ENCODE results near the gene SFT2D1. TPM values are rescaled to one million over a fixed set of nuclear protein-coding genes. Genes with fewer than 3 reads are reported as not detected.

SFT2D1 gene
- polyA plus RNA-seq (2013) = 65.4 and 66.9 TPM in 2 replicates

- Histone ChIP-seq H3K9me3 (ENCODE audit: insufficient read depth, low read depth, low read length) (peaks cover 2% of the 10 kb centered on the region), H3K79me2 (ENCODE audit: control insufficient read depth, insufficient read depth, low read length, poor library complexity) (peaks cover 27% of the 10 kb centered on the region), H3K23ac (ENCODE audit: low read length) (no peak within 1 kb of the TSS), H3K36me3 (ENCODE audit: control insufficient read depth in 1 of 2, insufficient read depth in 2 of 2, low read length in 2 of 2) (peaks cover 4 to 6% of the 10 kb centered on the region in 2 experiments), H3K14ac (ENCODE audit: low read length) (peak within 1 kb of the TSS; percentile 100), H3K79me1 (ENCODE audit: low read length) (peaks cover 19% of the 10 kb centered on the region), H3K18ac (ENCODE audit: low read length) (peak within 1 kb of the TSS; percentile 100), H4K12ac (ENCODE audit: low read depth, low read length) (peak within 1 kb of the TSS; percentile 89), H2BK12ac (ENCODE audit: low read length) (peak within 1 kb of the TSS; percentile 32), H3K4me3 (ENCODE audit: low read depth, low read length) (peak within 1 kb of the TSS; percentile 98), H4K8ac (ENCODE audit: low read depth, low read length) (peak within 1 kb of the TSS; percentile 100), H3K27ac (ENCODE audit: low read depth, low read length) (peak within 1 kb of the TSS; percentile 96), H3K27me3 (ENCODE audit: insufficient read depth, low read length) (no peaks in the 10 kb centered on the region), H2BK120ac (ENCODE audit: insufficient read depth, low read length, poor library complexity) (peak within 1 kb of the TSS; percentile 99), H2BK5ac (ENCODE audit: low read depth, low read length, poor library complexity) (peak within 1 kb of the TSS; percentile 95), H2AK5ac (ENCODE audit: low read length) (peak within 1 kb of the TSS; percentile 94), H3K9ac (ENCODE audit: low read length) (peak within 1 kb of the TSS; percentile 94), H2AFZ (ENCODE audit: insufficient read depth, low read length, poor library complexity) (peak within 1 kb of the TSS; percentile 98), H3K4me1 (ENCODE audit: control insufficient read depth in 1 of 2, insufficient read depth in 2 of 2, low read length in 2 of 2) (peaks cover 3 to 14% of the 10 kb centered on the region in 2 experiments), H4K91ac (ENCODE audit: low read depth, low read length) (peak within 1 kb of the TSS; percentile 98), H3K4me2 (ENCODE audit: low read length) (peak within 1 kb of the TSS; percentile 63), H3K4ac (ENCODE audit: low read depth, low read length) (peak within 1 kb of the TSS; percentile 99)
- peak; percentile 70 to 73 for DNase-seq
- no CpG with 5 or more reads among the region's 73 CpGs for WGBS (ENCODE audit: extremely low coverage, insufficient coverage, insufficient read length)
Measured at GRCh38 chr6:166342349-166343149, at the start of gene SFT2D1. Gene SFT2D1, minus strand, starts transcription at chr6:166342545. Its CDS starts 64 bp downstream, at chr6:166342481.

GRCh38 chr6:166389119-166389518 lies 46.8 kb upstream of the SFT2D1 start:
- Histone ChIP-seq H2AFZ (ENCODE audit: insufficient read depth, low read length, poor library complexity) (no peak overlapping the region), H3K36me3 (ENCODE audit: control insufficient read depth in 1 of 2, insufficient read depth in 2 of 2, low read length in 2 of 2) (no peaks in the 10 kb centered on the region), H4K12ac (ENCODE audit: low read depth, low read length) (no peak overlapping the region), H3K4me3 (ENCODE audit: low read depth, low read length) (no peak overlapping the region), H3K27me3 (ENCODE audit: insufficient read depth, low read length) (peaks cover 2% of the 10 kb centered on the region), H3K27ac (ENCODE audit: low read depth, low read length) (no peak overlapping the region), H3K9me3 (ENCODE audit: insufficient read depth, low read depth, low read length) (no peaks in the 10 kb centered on the region), H2BK5ac (ENCODE audit: low read depth, low read length, poor library complexity) (no peak overlapping the region), H3K79me2 (ENCODE audit: control insufficient read depth, insufficient read depth, low read length, poor library complexity) (no peaks in the 10 kb centered on the region), H3K9ac (ENCODE audit: low read length) (no peak overlapping the region), H3K79me1 (ENCODE audit: low read length) (no peaks in the 10 kb centered on the region), H3K4ac (ENCODE audit: low read depth, low read length) (no peak overlapping the region), H3K18ac (ENCODE audit: low read length) (no peak overlapping the region), H3K4me1 (ENCODE audit: control insufficient read depth in 1 of 2, insufficient read depth in 2 of 2, low read length in 2 of 2) (peaks cover 0 to 3% of the 10 kb centered on the region in 2 experiments), H3K23ac (ENCODE audit: low read length) (no peak overlapping the region), H2BK12ac (ENCODE audit: low read length) (no peak overlapping the region), H3K4me2 (ENCODE audit: low read length) (no peak overlapping the region), H4K91ac (ENCODE audit: low read depth, low read length) (no peak overlapping the region), H2BK120ac (ENCODE audit: insufficient read depth, low read length, poor library complexity) (no peak overlapping the region), H4K8ac (ENCODE audit: low read depth, low read length) (no peak overlapping the region), H2AK5ac (ENCODE audit: low read length) (no peak overlapping the region), H3K14ac (ENCODE audit: low read length) (no peak overlapping the region)
- DNase-seq = no peak
- WGBS (ENCODE audit: extremely low coverage, insufficient coverage, insufficient read length) = no CpG with 5 or more reads among the region's 3 CpGs

GRCh38 chr6:166388290-166389004 lies 46.1 kb upstream of the SFT2D1 start:
- Histone ChIP-seq H2BK12ac (ENCODE audit: low read length) (no peak overlapping the region), H4K8ac (ENCODE audit: low read depth, low read length) (no peak overlapping the region), H3K79me1 (ENCODE audit: low read length) (peaks cover 2% of the 10 kb centered on the region), H3K4me3 (ENCODE audit: low read depth, low read length) (no peak overlapping the region), H3K27ac (ENCODE audit: low read depth, low read length) (no peak overlapping the region), H3K18ac (ENCODE audit: low read length) (no peak overlapping the region), H3K9ac (ENCODE audit: low read length) (no peak overlapping the region), H2AK5ac (ENCODE audit: low read length) (no peak overlapping the region), H3K36me3 (ENCODE audit: control insufficient read depth in 1 of 2, insufficient read depth in 2 of 2, low read length in 2 of 2) (no peaks in the 10 kb centered on the region), H2BK5ac (ENCODE audit: low read depth, low read length, poor library complexity) (no peak overlapping the region), H3K14ac (ENCODE audit: low read length) (no peak overlapping the region), H3K79me2 (ENCODE audit: control insufficient read depth, insufficient read depth, low read length, poor library complexity) (no peaks in the 10 kb centered on the region), H3K9me3 (ENCODE audit: insufficient read depth, low read depth, low read length) (no peaks in the 10 kb centered on the region), H2BK120ac (ENCODE audit: insufficient read depth, low read length, poor library complexity) (no peak overlapping the region), H4K12ac (ENCODE audit: low read depth, low read length) (no peak overlapping the region), H3K4me2 (ENCODE audit: low read length) (no peak overlapping the region), H4K91ac (ENCODE audit: low read depth, low read length) (no peak overlapping the region), H3K4me1 (ENCODE audit: control insufficient read depth in 1 of 2, insufficient read depth in 2 of 2, low read length in 2 of 2) (peaks cover 0 to 3% of the 10 kb centered on the region in 2 experiments), H3K23ac (ENCODE audit: low read length) (no peak overlapping the region), H3K4ac (ENCODE audit: low read depth, low read length) (no peak overlapping the region), H3K27me3 (ENCODE audit: insufficient read depth, low read length) (no peaks in the 10 kb centered on the region), H2AFZ (ENCODE audit: insufficient read depth, low read length, poor library complexity) (no peak overlapping the region)
- no CpG with 5 or more reads among the region's 13 CpGs for WGBS (ENCODE audit: extremely low coverage, insufficient coverage, insufficient read length)
- DNase-seq = peak in 1 of 2 donors; percentile 25

- Histone ChIP-seq H3K79me2 (ENCODE audit: control insufficient read depth, insufficient read depth, low read length, poor library complexity) (no peaks in the 10 kb centered on the region), H4K91ac (ENCODE audit: low read depth, low read length) (no peak overlapping the region), H3K14ac (ENCODE audit: low read length) (no peak overlapping the region), H3K79me1 (ENCODE audit: low read length) (peaks cover 2% of the 10 kb centered on the region), H3K4me3 (ENCODE audit: low read depth, low read length) (no peak overlapping the region), H2AK5ac (ENCODE audit: low read length) (no peak overlapping the region), H3K18ac (ENCODE audit: low read length) (no peak overlapping the region), H4K12ac (ENCODE audit: low read depth, low read length) (no peak overlapping the region), H2AFZ (ENCODE audit: insufficient read depth, low read length, poor library complexity) (no peak overlapping the region), H3K9ac (ENCODE audit: low read length) (no peak overlapping the region), H3K36me3 (ENCODE audit: control insufficient read depth in 1 of 2, insufficient read depth in 2 of 2, low read length in 2 of 2) (no peaks in the 10 kb centered on the region), H2BK120ac (ENCODE audit: insufficient read depth, low read length, poor library complexity) (no peak overlapping the region), H3K9me3 (ENCODE audit: insufficient read depth, low read depth, low read length) (no peaks in the 10 kb centered on the region), H2BK12ac (ENCODE audit: low read length) (no peak overlapping the region), H4K8ac (ENCODE audit: low read depth, low read length) (no peak overlapping the region), H3K4me2 (ENCODE audit: low read length) (no peak overlapping the region), H3K27ac (ENCODE audit: low read depth, low read length) (no peak overlapping the region), H3K4ac (ENCODE audit: low read depth, low read length) (no peak overlapping the region), H3K4me1 (ENCODE audit: control insufficient read depth in 1 of 2, insufficient read depth in 2 of 2, low read length in 2 of 2) (peaks cover 0 to 3% of the 10 kb centered on the region in 2 experiments), H3K27me3 (ENCODE audit: insufficient read depth, low read length) (no peaks in the 10 kb centered on the region), H2BK5ac (ENCODE audit: low read depth, low read length, poor library complexity) (no peak overlapping the region), H3K23ac (ENCODE audit: low read length) (no peak overlapping the region)
- WGBS (ENCODE audit: extremely low coverage, insufficient coverage, insufficient read length) = no CpG with 5 or more reads among the region's 5 CpGs
- no peak for DNase-seq
Measured at GRCh38 chr6:166387642-166388289, 45.4 kb upstream of the SFT2D1 start.
